ENCODE data around the gene CSRNP3.

The CSRNP3 gene

GRCh38 chr2:165699946-165700345 lies 230.4 kb downstream of the CSRNP3 start:
- Histone ChIP-seq H3K36me3 (ENCODE audit: control insufficient read depth, insufficient read depth, low read length) (no peaks in the 10 kb centered on the region), H3K4me3 (replicated peaks; ENCODE audit: low read depth, low read length) (no peak overlapping the region), H3K27me3 (replicated peaks; ENCODE audit: control insufficient read depth, insufficient read depth, low read length) (no peaks in the 10 kb centered on the region)
- no peak for DNase-seq (ENCODE audit: extremely low read depth, insufficient read length)
- TF ChIP-seq, protein P1, sequence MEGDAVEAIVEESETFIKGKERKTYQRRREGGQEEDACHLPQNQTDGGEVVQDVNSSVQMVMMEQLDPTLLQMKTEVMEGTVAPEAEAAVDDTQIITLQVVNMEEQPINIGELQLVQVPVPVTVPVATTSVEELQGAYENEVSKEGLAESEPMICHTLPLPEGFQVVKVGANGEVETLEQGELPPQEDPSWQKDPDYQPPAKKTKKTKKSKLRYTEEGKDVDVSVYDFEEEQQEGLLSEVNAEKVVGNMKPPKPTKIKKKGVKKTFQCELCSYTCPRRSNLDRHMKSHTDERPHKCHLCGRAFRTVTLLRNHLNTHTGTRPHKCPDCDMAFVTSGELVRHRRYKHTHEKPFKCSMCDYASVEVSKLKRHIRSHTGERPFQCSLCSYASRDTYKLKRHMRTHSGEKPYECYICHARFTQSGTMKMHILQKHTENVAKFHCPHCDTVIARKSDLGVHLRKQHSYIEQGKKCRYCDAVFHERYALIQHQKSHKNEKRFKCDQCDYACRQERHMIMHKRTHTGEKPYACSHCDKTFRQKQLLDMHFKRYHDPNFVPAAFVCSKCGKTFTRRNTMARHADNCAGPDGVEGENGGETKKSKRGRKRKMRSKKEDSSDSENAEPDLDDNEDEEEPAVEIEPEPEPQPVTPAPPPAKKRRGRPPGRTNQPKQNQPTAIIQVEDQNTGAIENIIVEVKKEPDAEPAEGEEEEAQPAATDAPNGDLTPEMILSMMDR (IDR thresholded peaks at IDR 0.05; ENCODE audit: insufficient read depth, low read length, poor library complexity, severe bottlenecking): no peak

DNA sequence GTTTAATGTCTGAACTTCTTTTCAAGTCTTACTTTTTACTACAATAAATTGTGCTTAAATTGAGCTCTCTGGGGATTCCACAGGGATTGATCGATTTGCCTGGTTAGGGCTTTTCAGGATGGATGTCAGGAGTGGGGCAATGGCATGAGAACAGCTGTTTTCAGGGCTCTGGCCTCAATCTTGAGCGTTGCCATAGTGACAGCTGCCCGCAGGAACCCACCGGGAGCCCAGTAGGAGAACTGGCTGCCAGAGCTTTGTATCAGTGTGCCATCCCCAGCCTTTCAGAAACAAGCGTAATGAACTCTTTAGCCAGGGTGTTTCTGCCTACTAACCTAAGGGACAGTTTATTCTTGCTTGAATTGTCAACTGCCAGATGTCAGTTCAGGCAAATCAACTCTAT lies 231.0 kb downstream of the CSRNP3 start:
- no peaks in the 10 kb centered on the region for H3K27me3 ChIP-seq (replicated peaks; ENCODE audit: control insufficient read depth, insufficient read depth, low read length)
- DNase-seq (ENCODE audit: extremely low read depth, insufficient read length): no peak

GRCh38 chr2:165701147-165701546 lies 231.6 kb downstream of the CSRNP3 start:
- DNase-seq (ENCODE audit: extremely low read depth, insufficient read length): no peak
- no peaks in the 10 kb centered on the region for H3K36me3 ChIP-seq (ENCODE audit: control insufficient read depth, insufficient read depth, low read length)
- no peaks in the 10 kb centered on the region for H3K27me3 ChIP-seq (replicated peaks; ENCODE audit: control insufficient read depth, insufficient read depth, low read length)
- TF ChIP-seq, protein P1 (IDR thresholded peaks at IDR 0.05; ENCODE audit: insufficient read depth, low read length, poor library complexity, severe bottlenecking): no peak
- H3K4me3 ChIP-seq (replicated peaks; ENCODE audit: low read depth, low read length): no peak overlapping the region

More for the DNA sequence above, 231.0 kb downstream of the CSRNP3 start:
- no peaks in the 10 kb centered on the region for H3K36me3 ChIP-seq (ENCODE audit: control insufficient read depth, insufficient read depth, low read length)
- no peak overlapping the region for H3K4me3 ChIP-seq (replicated peaks; ENCODE audit: low read depth, low read length)
- TF ChIP-seq, protein P1 (IDR thresholded peaks at IDR 0.05; ENCODE audit: insufficient read depth, low read length, poor library complexity, severe bottlenecking): no peak

DNA sequence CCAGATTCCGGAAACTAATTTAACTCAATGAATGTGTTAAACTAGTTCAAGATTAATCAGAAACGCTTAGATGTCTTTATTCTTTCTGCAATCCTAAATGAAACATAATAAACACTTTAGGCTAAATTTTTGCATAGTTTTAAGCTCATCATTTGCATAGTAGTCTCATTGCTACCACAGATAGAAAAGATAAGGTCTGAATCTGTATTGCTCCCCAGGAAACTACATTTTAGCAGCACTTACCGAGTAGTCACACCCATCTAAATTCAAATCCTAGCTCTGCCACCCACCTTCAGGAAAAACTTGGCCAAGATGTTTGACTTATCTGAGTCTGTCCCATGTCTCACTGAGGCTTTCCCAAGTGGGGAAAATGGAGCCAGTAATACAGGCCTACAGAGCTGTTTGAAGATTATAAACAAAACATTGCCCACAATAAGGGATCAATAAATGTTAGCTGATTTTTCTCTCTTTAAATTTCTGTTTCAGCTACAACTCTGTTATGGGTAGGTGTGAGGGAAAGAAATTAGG lies 237.5 kb downstream of the CSRNP3 start:
- no peak for DNase-seq (ENCODE audit: extremely low read depth, insufficient read length)
- Histone ChIP-seq H3K4me3 (replicated peaks; ENCODE audit: low read depth, low read length) (no peak overlapping the region), H3K36me3 (ENCODE audit: control insufficient read depth, insufficient read depth, low read length) (no peaks in the 10 kb centered on the region), H3K27me3 (replicated peaks; ENCODE audit: control insufficient read depth, insufficient read depth, low read length) (no peaks in the 10 kb centered on the region)
- TF ChIP-seq, protein P1 (IDR thresholded peaks at IDR 0.05; ENCODE audit: insufficient read depth, low read length, poor library complexity, severe bottlenecking): no peak

DNA sequence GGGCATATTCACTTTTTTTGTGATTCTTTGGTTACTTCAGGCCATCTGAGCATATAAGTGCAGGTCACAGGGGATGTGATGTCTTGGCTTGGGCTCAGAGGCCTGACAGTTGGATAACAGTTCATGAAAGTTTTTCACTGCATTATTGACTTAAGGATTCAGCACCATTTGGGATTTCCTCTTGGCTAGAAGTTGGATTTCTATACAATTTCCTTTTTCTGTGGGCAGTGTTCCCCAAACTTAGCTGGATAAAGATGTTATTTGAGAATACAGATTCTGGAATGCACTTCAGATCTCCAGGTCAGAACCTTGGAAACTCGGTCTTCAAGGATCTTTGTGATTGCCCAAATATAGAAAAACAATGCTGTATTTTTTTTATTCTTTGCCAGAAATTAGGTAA lies 246.6 kb downstream of the CSRNP3 start:
- TF ChIP-seq, protein P1 (IDR thresholded peaks at IDR 0.05; ENCODE audit: insufficient read depth, low read length, poor library complexity, severe bottlenecking): no peak
- no peak overlapping the region for H3K4me3 ChIP-seq (replicated peaks; ENCODE audit: low read depth, low read length)
- no peaks in the 10 kb centered on the region for H3K27me3 ChIP-seq (replicated peaks; ENCODE audit: control insufficient read depth, insufficient read depth, low read length)
- no peaks in the 10 kb centered on the region for H3K36me3 ChIP-seq (ENCODE audit: control insufficient read depth, insufficient read depth, low read length)
- DNase-seq (ENCODE audit: extremely low read depth, insufficient read length): no peak
